ENCODE data around the gene MBTD1.

GRCh38 chr17:51231999-51232398 lies 27.9 kb downstream of the MBTD1 start:
- TF ChIP-seq YY1 (IDR thresholded peaks at IDR 0.05; ENCODE audit: insufficient read depth, insufficient read length) (no peak), ZNF274 (IDR thresholded peaks at IDR 0.05; ENCODE audit: low read depth, low read length) (no peak), SUZ12 (IDR thresholded peaks at IDR 0.05; ENCODE audit: extremely low read depth, insufficient read depth, insufficient read length) (no peak)

All from NT2/D1 (cell line).